Kidney epithelial cell (primary cell): ENCODE results near the gene ACTN4. TPM values are rescaled to one million over a fixed set of nuclear protein-coding genes. Genes with fewer than 3 reads are reported as not detected.
"Not testable (repeated sequence)": the region's sequence is repeated elsewhere in the genome, so short reads cannot be mapped to it uniquely, and the experiment has no call there.

ENCODE experiments used
- DNase-seq: peaks from one replicate; pipeline ENCODE4 v3.0.0-alpha.2; 2010; ENCODE audit warnings: low read depth
- H3K27me3 ChIP-seq: 2 replicates; pipeline ENCODE4 v1.6.0; 2011; ENCODE audit warnings: low read length; ENCODE audit not compliant: control insufficient read depth, insufficient read depth
- H3K36me3 ChIP-seq: 2 replicates; pipeline ENCODE4 v1.5.1; 2011; ENCODE audit warnings: low read length; ENCODE audit not compliant: control insufficient read depth, insufficient read depth
- H3K4me3 ChIP-seq: 2 replicates; pipeline ENCODE4 v1.5.1; 2011; ENCODE audit warnings: low read depth, mild to moderate bottlenecking, control low read depth, low read length
- total RNA-seq: library from RNA; depleted of rRNA; stranded (reverse); fragments of >200 nt; gene quantifications from 2 replicates; pipeline ENCODE4 v1.2.3, GENCODE V29; 2015
- TF ChIP-seq, protein P1 (sequence below): IDR thresholded peaks from 2 replicates; pipeline ENCODE4 v1.5.1; 2011; ENCODE audit warnings: mild to moderate bottlenecking, moderate library complexity, low read length, control low read depth, inconsistent platforms; ENCODE audit not compliant: insufficient read depth, poor library complexity, severe bottlenecking

ACTN4 gene
- total RNA-seq, 1 donor from 2014 or later: 821 TPM

DNA sequence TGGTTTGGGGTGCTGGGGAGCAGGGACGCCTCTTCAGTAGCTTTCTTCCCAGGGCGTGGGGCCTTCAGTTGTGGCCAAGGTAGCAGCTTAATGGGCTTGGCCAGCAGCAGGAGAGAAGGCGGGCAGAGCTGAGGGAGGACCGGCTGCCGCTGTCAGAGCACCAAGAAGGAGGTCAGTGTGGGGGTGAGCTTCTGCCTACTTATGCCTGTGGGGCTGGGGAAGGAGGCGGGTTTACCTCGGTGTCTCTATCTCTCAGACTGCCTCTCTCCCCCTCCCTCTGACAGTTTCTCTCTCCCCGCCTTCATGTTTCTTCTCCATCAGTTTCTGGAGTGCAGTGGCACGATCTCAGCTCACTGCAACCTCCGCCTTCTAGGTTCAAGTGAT is 96.8 kb downstream of the ACTN4 start, which contains the start of gene CAPN12:
CAPN12 (minus strand) TSS at position 177 of the 384 bp plus-strand sequence. CDS start 309 bp downstream, outside the sequence.
- H3K4me3 ChIP-seq: no peak within 1 kb of the TSS
- no peaks in the 10 kb centered on the region for H3K27me3 ChIP-seq
- TF ChIP-seq, protein P1, sequence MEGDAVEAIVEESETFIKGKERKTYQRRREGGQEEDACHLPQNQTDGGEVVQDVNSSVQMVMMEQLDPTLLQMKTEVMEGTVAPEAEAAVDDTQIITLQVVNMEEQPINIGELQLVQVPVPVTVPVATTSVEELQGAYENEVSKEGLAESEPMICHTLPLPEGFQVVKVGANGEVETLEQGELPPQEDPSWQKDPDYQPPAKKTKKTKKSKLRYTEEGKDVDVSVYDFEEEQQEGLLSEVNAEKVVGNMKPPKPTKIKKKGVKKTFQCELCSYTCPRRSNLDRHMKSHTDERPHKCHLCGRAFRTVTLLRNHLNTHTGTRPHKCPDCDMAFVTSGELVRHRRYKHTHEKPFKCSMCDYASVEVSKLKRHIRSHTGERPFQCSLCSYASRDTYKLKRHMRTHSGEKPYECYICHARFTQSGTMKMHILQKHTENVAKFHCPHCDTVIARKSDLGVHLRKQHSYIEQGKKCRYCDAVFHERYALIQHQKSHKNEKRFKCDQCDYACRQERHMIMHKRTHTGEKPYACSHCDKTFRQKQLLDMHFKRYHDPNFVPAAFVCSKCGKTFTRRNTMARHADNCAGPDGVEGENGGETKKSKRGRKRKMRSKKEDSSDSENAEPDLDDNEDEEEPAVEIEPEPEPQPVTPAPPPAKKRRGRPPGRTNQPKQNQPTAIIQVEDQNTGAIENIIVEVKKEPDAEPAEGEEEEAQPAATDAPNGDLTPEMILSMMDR: no peak
- DNase-seq: no peak
- H3K36me3 ChIP-seq: no peaks in the 10 kb centered on the region

DNA sequence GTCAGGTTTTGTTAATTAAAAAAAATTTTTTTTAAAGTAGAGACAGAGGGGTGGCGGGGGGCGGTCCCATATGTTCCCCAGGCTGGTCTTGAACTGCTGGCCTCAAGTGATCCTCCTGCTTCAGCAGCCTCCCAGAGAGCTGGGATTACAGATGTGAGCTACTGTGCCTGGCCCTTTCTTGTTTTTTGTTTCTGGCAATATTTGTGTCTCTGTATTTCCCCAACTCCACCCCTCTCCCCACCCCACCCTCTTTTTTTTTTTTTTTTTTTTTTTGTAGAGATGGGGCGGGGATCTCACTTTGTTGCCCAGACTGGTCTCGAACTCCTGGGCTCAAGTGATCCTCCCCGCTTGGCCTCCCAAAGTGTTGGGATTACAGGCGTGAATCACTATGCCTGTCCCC is 97.4 kb downstream of the ACTN4 start:
- DNase-seq: no peak
- no peak overlapping the region for H3K4me3 ChIP-seq

DNA sequence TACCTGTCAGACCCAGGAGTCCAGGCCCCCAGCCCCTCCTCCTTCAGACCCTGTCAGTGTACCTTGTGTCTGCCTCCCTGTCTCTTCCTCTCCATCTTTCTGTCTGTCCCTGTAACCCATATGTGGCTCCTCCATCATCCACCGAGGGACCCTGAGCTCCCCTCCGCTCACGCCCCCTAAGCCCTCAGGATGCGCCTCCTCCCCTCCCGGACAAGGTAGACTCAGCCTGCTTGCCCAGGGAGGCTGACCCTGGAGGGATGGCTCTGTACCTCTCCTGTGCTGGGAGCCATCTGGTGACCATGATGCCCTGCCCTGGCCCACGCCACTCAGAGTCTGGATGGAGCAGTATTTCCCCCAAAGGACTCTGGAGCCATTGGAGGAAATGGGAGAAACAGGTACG is 97.9 kb downstream of the ACTN4 start:
- TF ChIP-seq, protein P1: no peak
- H3K36me3 ChIP-seq: no peaks in the 10 kb centered on the region
- H3K4me3 ChIP-seq: no peak overlapping the region
- DNase-seq: no peak
- no peaks in the 10 kb centered on the region for H3K27me3 ChIP-seq

More for the DNA sequence above, 97.4 kb downstream of the ACTN4 start:
- H3K27me3 ChIP-seq: no peaks in the 10 kb centered on the region
- TF ChIP-seq, protein P1: no peak
- no peaks in the 10 kb centered on the region for H3K36me3 ChIP-seq

DNA sequence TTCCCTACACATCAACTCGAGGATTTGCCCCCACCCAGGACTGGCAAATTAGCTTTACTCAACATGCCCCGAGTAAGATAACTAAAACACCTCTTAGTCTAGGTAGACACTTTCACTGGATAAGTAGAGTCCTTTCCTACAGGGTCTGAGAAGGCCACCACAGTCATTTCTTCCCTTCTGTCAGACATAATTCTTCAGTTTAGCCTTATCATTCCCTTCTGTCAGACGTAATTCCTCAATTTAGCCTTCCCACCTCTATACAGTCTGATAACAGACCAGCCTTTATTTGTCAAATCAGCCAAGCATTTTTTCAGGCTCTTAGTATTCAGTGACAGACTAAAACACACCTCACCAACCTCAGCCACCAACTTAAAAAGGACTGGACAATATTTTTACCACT is 106.3 kb downstream of the ACTN4 start:
- not testable (repeated sequence) for H3K36me3 ChIP-seq, DNase-seq, H3K4me3 ChIP-seq, H3K27me3 ChIP-seq

DNA sequence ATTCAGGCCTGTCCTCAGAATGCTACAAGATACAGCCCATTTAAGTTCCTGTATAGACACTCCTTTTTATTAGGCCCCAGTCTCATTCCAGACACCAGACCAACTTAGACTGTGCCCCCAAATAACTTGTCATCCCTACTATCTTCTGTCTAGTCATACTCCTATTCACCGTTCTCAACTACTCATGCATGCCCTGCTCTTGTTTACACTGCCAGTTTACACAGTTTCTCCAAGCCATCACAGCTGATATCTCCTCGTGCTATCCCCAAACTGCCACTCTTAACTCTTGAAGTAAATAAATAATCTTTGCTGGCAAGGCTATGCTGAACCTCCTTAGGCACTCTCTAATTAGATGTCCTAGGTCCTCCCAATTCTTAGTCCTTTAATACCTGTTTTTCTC is 106.7 kb downstream of the ACTN4 start:
- H3K4me3 ChIP-seq: not testable (repeated sequence)

DNA sequence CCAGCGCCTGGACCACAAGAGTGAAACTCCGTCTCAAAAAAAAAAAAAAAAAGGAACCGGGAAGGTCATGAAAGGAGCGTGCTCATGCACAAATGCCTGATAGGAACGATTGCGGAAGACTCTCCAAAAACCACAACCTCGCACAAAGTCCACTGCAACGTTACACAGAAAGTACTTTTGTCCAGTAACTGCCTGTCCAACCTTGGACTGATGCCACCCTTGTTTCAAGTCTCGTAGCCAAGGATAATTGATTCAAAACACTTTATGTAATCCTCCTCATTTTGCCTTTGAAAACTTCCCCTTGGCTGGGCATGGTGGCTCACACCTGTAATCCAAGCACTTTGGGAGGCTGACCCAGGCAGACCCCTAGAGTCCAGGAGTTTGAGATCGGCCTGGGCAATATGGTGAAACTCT is 112.1 kb downstream of the ACTN4 start:
- H3K27me3 ChIP-seq: no peaks in the 10 kb centered on the region
- TF ChIP-seq, protein P1: no peak
- no peaks in the 10 kb centered on the region for H3K36me3 ChIP-seq
- H3K4me3 ChIP-seq: no peak overlapping the region
- DNase-seq: no peak

More for the DNA sequence above, 106.7 kb downstream of the ACTN4 start:
- DNase-seq, H3K27me3 ChIP-seq, H3K36me3 ChIP-seq: not testable (repeated sequence)

DNA sequence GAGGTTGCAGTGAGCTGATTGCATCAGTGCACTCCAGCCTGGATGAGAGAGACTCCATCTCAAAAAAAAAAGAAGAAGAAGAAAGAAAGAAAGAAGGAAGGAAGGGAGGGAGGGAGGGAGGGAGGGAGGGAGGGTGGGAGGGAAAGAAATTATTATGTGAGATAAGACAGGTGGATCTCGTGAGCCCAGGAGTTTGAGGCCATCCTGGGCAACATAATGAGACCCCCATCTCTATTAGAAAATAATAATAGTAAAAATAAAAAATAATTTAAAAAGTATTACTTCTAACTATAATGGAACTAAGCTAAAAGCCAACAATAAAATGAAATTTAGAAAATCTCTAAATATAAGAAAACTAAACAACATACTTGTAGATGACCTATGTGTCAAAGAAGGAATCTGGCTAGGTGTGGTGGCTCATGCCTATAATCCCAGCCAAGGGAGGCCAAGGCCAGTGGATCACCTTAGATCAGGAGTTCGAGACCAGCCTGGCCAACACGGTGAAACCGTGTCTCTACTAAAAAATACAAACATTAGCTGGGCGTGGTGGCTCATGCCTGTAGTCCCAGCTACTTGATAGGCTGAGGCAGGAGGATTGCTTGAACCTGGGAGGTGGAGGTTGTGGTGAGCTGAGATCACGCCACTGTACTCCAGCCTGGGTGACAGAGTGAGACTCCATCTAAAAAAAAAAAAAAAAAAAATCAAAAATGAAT is 113.5 kb downstream of the ACTN4 start:
- H3K36me3 ChIP-seq, DNase-seq, H3K4me3 ChIP-seq, H3K27me3 ChIP-seq: not testable (repeated sequence)

DNA sequence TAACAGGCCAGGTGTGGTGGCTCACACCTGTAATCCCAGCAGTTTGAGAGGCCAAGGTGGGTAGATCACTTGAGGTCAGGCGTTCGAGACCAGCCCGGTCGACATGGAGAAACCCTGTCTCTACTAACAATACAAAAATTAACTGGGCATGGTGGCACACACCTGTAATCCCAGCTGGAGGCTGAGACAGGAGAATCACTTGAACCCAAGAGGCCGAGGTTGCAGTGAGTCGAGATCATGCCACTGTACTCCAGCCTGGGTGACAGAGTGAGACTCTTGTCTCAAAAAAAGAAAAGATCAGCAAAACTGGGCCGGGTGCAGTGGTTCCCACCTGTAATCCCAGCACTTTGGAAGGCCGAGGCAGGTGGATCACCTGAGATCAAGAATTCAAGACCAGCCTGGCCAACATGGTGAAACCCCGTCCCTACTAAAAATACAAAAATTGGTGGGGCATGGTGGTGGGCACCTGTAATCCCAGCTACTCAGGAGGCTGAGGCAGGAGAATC is 114.5 kb downstream of the ACTN4 start:
- not testable (repeated sequence) for DNase-seq, H3K36me3 ChIP-seq, H3K27me3 ChIP-seq, H3K4me3 ChIP-seq
